HG03095 (cell line): ENCODE data around the gene CDH12.
"Not testable (repeated sequence)": the region's sequence is repeated elsewhere in the genome, so short reads cannot be mapped to it uniquely, and the experiment has no call there.

ENCODE experiments used
- ATAC-seq: cut with Tn5 transposase; IDR thresholded peaks from one replicate; pipeline ENCODE4 v1.9.1; 2021; ENCODE audit warnings: moderate library complexity; ENCODE audit not compliant: unreplicated experiment

Gene CDH12

GRCh38 chr5:22577711-22578110 lies 275.4 kb downstream of the CDH12 start:
- ATAC-seq = no peak

GRCh38 chr5:22577006-22577405 lies 276.1 kb downstream of the CDH12 start:
- no peak for ATAC-seq

- ATAC-seq = no peak
These were observed 280.2 kb downstream of the CDH12 start for GRCh38 chr5:22572941-22573340.

DNA sequence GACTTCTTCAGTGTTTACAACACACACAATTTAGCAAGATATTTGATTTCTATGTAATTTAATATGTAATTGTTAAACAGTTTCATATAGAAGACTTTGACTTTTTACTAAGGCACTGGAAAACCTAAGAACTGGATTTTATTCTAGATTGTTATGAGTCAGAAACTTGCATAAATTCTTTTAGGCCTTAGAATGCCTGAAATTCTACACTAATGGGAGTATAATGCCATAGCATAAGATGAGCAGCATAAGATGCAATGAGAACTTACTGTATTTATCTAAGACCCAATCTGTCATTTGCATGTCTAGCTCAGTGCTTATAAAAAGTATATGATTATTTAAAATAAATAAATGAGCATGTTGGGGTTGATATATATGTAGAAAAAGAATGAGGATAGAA lies 285.2 kb downstream of the CDH12 start:
- no peak for ATAC-seq

GRCh38 chr5:22560147-22560546 lies 293.0 kb downstream of the CDH12 start:
- no peak for ATAC-seq

DNA sequence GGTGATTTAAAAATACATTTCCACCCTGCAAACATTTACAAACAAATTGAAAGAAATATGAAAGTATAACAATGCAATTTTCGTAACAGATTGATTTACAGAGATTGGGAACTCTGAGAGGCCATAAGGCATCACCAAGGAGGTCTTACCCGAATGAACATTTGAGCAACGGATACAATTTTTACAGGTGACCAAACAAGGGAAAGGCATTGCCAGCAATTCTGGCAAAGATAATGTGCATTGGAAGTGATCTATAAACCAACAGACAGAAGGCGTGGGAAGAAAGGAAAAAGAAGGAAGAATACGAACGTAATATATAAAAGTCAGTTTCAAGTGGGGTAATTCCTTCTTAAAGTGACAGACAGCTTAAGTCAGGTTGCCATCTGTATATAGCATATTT lies 295.9 kb downstream of the CDH12 start:
- no peak for ATAC-seq

DNA sequence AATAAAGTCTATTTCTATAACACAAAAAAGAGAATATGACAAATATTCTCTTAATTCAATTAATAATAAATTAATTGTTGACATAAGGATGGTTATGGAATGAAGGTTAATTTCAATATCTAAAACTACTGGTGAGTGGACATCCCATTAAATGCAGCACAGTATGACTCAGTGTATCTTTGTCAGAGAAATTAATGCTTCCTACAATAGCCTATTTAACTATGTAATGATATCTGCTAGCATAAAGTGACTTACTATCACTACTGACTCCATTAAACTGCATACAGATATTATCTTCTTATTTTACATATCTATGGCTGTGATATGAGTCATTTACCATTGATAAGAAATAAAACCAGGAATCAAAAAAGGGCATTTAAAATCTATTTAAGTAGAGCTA lies 298.7 kb downstream of the CDH12 start:
- no peak for ATAC-seq

DNA sequence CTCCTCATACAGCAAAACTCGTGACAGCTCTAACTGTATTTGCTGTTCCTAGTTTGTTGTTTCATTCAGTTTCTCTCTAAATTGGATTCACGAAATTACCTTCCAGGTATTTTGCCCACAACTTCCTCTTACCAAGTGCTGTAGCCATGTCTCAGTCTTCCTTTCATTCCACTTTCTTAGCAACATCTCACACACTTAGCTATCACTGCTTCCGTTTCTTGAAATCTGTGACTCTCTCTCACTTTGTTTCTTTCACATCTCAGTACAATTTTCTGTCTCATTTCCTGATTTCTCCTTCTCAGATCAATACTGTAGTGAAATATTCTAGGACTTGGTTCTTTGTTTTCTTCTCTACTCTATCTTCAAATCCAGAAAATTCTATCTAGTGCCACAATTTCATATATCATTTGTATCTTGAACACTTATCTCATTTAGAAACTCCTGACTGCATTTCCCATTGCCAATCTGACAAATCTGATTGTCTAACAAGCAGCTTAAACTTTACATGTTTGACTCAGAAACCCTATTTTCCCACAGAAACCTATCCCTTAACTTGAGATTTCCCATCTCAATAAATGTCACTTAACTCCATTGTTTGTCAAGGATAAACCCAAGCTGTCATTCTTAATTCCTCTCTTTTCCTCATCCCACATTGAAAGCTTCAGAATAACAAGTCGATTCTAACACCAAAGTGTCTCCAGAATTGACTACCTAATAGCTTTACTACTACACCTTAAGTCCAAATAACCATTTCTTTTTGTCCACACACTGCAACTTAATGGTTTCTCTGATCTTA lies 303.1 kb downstream of the CDH12 start:
- ATAC-seq = no peak

DNA sequence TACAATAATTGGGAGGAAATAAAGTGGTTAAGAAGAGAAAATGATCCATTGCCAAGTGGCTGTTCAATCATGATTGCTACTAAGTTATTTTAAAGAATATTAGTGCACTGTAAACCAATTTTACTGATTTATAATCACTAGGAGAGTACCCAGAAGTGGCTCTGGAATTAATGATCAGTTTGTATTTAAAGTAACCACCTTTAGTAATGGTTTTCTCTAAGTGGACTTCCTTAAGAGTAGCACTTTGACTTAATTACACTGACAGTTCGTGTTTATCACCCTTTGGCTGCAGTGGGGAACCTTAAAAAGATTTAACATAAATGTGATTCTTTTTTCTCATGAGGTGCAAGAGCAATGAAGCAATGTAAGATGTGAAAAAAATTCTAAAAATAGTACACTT lies 310.8 kb downstream of the CDH12 start:
- ATAC-seq = no peak

DNA sequence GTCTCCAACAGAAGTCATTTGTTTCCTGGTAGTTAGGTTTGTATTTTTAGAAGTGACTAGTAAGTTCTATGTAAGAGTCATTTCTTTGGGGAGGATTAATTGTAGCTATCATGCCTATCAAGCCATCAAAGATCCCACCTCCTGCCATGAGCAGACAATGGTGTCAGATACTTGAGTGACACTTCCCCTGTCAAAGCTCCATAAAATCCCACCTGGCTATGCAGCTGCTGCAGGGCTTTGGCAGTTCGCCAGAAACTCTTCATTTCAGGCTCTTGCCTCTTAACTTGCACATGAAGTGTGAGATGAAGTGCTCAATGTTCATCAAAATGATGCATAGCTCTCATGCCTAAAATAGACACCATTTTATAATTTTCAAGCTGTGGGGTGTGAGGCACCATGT lies 312.1 kb downstream of the CDH12 start:
- ATAC-seq = no peak

- no peak for ATAC-seq
These were observed 313.4 kb downstream of the CDH12 start for GRCh38 chr5:22539762-22540161.

DNA sequence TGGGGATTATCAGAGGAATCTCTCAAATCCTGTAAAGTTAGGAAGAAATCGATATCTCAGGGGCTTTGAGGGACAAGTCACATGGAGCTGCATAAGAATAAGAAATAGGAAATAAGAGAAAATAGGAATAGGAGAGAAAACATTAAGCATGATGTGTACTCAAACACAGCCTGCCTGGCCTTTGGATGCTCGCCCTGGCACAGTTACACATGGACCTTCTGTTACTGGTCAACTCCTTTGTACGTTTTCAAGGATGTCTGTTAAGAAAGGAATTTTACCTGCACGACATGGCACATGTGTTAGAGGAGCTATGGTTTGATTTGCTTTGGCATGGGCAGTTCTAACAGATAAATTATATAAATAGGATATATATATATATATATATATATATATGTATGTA lies 321.2 kb downstream of the CDH12 start:
- ATAC-seq = no peak

DNA sequence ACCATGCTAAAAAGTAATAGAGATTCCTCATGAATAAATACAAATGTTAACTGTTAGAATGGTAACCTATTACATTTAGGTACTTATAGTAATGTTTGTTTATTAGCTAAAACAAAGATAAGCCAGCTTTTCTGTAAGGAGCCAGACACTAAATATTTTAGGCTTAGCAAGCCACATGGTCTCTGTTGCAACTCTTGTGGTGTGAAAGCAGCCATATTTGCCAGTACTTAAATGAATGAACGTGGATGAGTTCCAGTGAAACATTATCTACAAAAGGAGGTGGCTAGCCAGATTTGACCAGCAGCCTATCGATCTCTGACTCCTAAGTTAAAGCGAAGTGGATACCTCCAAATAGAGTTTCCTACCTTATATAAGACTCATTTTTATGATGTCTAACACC lies 331.6 kb downstream of the CDH12 start:
- no peak for ATAC-seq

GRCh38 chr5:22516497-22516896 lies 336.6 kb downstream of the CDH12 start:
- not testable (repeated sequence) for ATAC-seq

DNA sequence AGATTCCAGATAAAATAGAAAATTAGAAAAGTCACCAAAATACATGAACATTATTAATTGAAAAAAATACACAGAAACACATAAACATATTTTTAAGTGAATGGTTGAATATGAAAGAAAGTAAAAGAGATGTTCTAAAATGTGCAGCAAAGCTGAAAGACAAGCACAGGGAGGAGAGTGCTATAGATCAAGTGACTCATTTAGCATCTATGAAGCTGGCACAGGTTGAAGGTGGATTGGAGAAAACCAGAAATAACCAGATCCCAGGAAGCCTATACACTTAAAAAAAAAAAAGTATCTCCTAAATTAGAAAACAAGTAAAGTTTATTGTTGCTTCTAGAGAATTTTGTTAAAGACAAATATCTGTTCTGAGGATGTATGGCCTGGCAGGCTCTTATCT lies 338.9 kb downstream of the CDH12 start:
- no peak for ATAC-seq

- no peak for ATAC-seq
These were observed 347.3 kb downstream of the CDH12 start for GRCh38 chr5:22505891-22506290.

DNA sequence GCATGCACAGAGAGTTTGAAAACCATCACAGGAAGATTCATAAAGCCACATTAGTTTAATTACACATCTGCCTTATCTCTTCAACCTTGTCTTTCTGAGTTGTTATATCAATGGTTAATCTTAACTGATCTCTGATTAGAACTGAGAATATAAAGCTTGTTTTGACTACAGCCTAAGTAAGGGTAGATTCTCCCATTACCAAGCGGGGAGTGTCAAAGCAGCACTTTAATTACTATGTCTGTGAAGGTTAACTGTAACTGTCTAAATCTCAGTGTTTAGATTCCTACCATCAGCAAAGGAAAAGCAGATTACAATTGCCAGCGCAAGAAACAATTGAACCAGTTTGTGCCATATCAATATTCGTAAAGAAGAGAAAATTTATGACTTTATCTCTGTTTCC lies 348.7 kb downstream of the CDH12 start:
- ATAC-seq = no peak

GRCh38 chr5:22500556-22500955 lies 352.6 kb downstream of the CDH12 start:
- no peak for ATAC-seq

GRCh38 chr5:22496666-22497065 lies 356.5 kb downstream of the CDH12 start:
- no peak for ATAC-seq

- ATAC-seq = no peak
These were observed 358.0 kb downstream of the CDH12 start for GRCh38 chr5:22495016-22495720.

GRCh38 chr5:22488427-22488826 lies 364.7 kb downstream of the CDH12 start:
- no peak for ATAC-seq

DNA sequence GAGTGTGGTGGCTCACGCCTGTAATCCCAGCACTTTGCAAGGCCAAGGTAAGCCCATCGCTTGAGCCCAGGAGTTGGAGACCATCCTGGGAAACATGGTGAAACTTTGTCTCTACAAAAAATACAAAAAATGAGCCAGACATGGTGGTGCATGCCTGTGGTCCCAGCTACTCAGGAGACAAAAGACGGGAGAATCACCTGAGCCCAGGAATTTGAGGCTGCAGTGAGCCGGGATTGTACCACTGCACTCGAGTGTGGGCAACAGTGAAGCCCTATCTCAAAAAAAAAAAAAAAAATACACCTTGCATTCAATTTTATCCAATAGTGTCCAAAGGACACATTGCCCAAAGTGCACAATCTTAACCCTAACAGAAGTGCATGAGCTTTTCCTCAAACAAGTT lies 372.8 kb downstream of the CDH12 start:
- ATAC-seq = no peak

DNA sequence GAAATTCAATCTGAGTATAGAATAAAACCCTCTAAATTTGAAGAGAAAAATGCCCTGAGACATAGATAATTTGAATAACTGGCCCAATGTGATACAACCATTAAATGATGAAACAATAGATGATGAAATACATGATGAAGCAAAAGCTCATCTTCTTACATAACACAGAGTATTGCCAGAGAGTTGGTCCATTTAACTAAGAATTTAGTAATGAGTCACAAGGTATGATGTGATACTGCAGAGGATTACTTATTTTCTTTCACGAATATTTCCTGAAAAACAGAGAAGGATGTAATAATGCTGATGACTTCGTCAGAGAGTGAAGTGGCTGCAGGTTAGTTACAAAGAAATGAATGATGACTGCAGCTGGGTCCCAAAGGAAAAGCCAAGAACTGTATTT lies 379.3 kb downstream of the CDH12 start:
- no peak for ATAC-seq
